ENCODE results near the gene TMEM208. TPM values are rescaled to one million over a fixed set of nuclear protein-coding genes. Genes with fewer than 3 reads are reported as not detected.

Gene TMEM208
- total RNA-seq, 1 experiment from 2014 or later: 48.4 TPM

GRCh38 chr16:67255553-67256221 lies 28.8 kb downstream of the TMEM208 start:
- H3K9me3 Mint-ChIP-seq: no peaks in the 10 kb centered on the region
- ChIA-PET CTCF (no interaction called here), POLR2A (no interaction called here)
- TF ChIP-seq TP53 (CRISPR knock-in tag; IDR thresholded peaks at IDR 0.05): no peak
- no peak for TF ChIP-seq AFF4 (CRISPR knock-in tag; IDR thresholded peaks at IDR 0.05; ENCODE audit: borderline replicate concordance)
- TF ChIP-seq CREM (CRISPR knock-in tag; IDR thresholded peaks at IDR 0.05): no peak
- TF ChIP-seq PREB (CRISPR knock-in tag; IDR thresholded peaks at IDR 0.05; ENCODE audit: borderline replicate concordance): no peak
- TF ChIP-seq MAX (CRISPR knock-in tag; IDR thresholded peaks at IDR 0.05): no peak
- no peak for TF ChIP-seq NFE2L1 (CRISPR knock-in tag; IDR thresholded peaks at IDR 0.05)
- no peak for TF ChIP-seq FOXP4 (CRISPR knock-in tag; IDR thresholded peaks at IDR 0.05)
- TF ChIP-seq NR1H2 (CRISPR knock-in tag; IDR thresholded peaks at IDR 0.05): no peak
- ATAC-seq (no peak), DNase-seq (ENCODE audit: low spot score) (no peak)
- no peaks in the 10 kb centered on the region for H3K36me3 Mint-ChIP-seq
- no peak overlapping the region for H3K27ac Mint-ChIP-seq
- H3K4me3 Mint-ChIP-seq: no peak overlapping the region
- H3K4me1 Mint-ChIP-seq: peaks cover 4% of the 10 kb centered on the region; the same call in 1 of the 2 replicates
- H3K27me3 Mint-ChIP-seq (ENCODE audit: low read depth): peaks cover 10% of the 10 kb centered on the region

- Mint-ChIP-seq H3K9me3 (no peaks in the 10 kb centered on the region), H3K27me3 (ENCODE audit: low read depth) (peaks cover 3% of the 10 kb centered on the region; the same call in 1 of the 2 replicates), H3K27ac (no peak overlapping the region; the same call in 1 of the 2 replicates), H3K4me3 (no peak overlapping the region), H3K4me1 (peaks cover 4% of the 10 kb centered on the region; the same call in 1 of the 2 replicates), H3K36me3 (no peaks in the 10 kb centered on the region)
- no peak for ATAC-seq
- DNase-seq (ENCODE audit: low spot score): no peak
- CTCF ChIA-PET: no interaction called here
- TF ChIP-seq NR1H2 (CRISPR knock-in tag; IDR thresholded peaks at IDR 0.05): no peak
- TF ChIP-seq ATF3 (CRISPR knock-in tag; conservative IDR thresholded peaks at IDR 0.05): no peak
- no peak for TF ChIP-seq E2F1 (CRISPR knock-in tag; IDR thresholded peaks at IDR 0.05)
- TF ChIP-seq PRDM15 (CRISPR knock-in tag; IDR thresholded peaks at IDR 0.05): no peak
- no peak for TF ChIP-seq ZNF416 (CRISPR knock-in tag; IDR thresholded peaks at IDR 0.05)
- POLR2A ChIA-PET: no interaction called here
Observed at GRCh38 chr16:67256701-67257230, 29.8 kb downstream of the TMEM208 start.

Measured in WTC11 (cell line).